Testis (tissue), 3 donors: Measurements from ENCODE around the gene TBC1D22A. TPM values are rescaled to one million over a fixed set of nuclear protein-coding genes. Genes with fewer than 3 reads are reported as not detected.
"Not testable (repeated sequence)": the region's sequence is repeated elsewhere in the genome, so short reads cannot be mapped to it uniquely, and the experiment has no call there.

Source experiments
- DNase-seq: peaks from one replicate; pipeline ENCODE4 v3.0.0-alpha.2; 2019
- H3K27ac ChIP-seq, 2 donors: fragments of 200-600 bp; sonication (generic); one replicate each; pipeline ENCODE4 v1.5.1; 2019
- H3K27me3 ChIP-seq: fragments of 200-600 bp; sonication (generic); one replicate; pipeline ENCODE4 v1.5.1; 2019
- H3K36me3 ChIP-seq: fragments of 200-600 bp; sonication (generic); one replicate; pipeline ENCODE4 v1.5.1; 2017; ENCODE audit warnings: low read depth; ENCODE audit errors: missing control alignments
- H3K4me1 ChIP-seq: fragments of 200-600 bp; sonication (generic); one replicate; pipeline ENCODE4 v1.5.1; 2019
- H3K4me3 ChIP-seq, 2 donors: fragments of 200-600 bp; sonication (generic); one replicate each; pipeline ENCODE4 v1.5.1; 2017 to 2019
- H3K9me3 ChIP-seq: fragments of 200-600 bp; sonication (generic); one replicate; pipeline ENCODE4 v1.5.1; 2017
- CTCF ChIP-seq, 3 experiments: fragments of 450-650 bp in 2 of 3; fragments of 200-600 bp in 1 of 3; sonication (generic) in 1 of 3; IDR thresholded peaks; one replicate each; pipeline ENCODE4 v1.5.1; 2016 to 2019; ENCODE audit warnings: antibody characterized with exemption in 3 of 3, mild to moderate bottlenecking in 2 of 3, moderate library complexity in 1 of 3
- POLR2A ChIP-seq: fragments of 450-650 bp; IDR thresholded peaks from one replicate; pipeline ENCODE4 v1.6.1; 2017; ENCODE audit warnings: antibody characterized with exemption, mild to moderate bottlenecking, moderate library complexity
- WGBS, 2 donors: methylation state at CpG; one replicate each; pipeline ENCODE4 v1.1.5; 2018; 5-methylcytosine and 5-hydroxymethylcytosine counted together
- intact Hi-C: fragments of 100-400 bp; cut with DNase I; formaldehyde crosslinking; loops from one replicate; pipeline ENCODE4 v1.15.1; 2023; ENCODE audit warnings: low total_unique reads
- polyA plus RNA-seq: library from polyadenylated mRNA; stranded (reverse); fragments of 350-450 nt; fragmentation: Illumina TruSeq; extraction: RNeasy Lipid Tissue Mini Kit (QIAGEN cat#74804); gene quantifications from one replicate; pipeline ENCODE4 v1.2.3, GENCODE V29; 2014; ENCODE audit warnings: low read depth, low replicate concordance; ENCODE audit not compliant: insufficient read depth
- total RNA-seq, 2 donors: library from RNA; depleted of rRNA; stranded (reverse); fragments of >200 nt; gene quantifications; one replicate each; pipeline ENCODE4 v1.2.3, GENCODE V29; 2016

The TBC1D22A gene
- total and polyA plus RNA-seq, 3 donors from 2014 or later, result 16.6 to 32.8 (median 28.5) TPM

DNA sequence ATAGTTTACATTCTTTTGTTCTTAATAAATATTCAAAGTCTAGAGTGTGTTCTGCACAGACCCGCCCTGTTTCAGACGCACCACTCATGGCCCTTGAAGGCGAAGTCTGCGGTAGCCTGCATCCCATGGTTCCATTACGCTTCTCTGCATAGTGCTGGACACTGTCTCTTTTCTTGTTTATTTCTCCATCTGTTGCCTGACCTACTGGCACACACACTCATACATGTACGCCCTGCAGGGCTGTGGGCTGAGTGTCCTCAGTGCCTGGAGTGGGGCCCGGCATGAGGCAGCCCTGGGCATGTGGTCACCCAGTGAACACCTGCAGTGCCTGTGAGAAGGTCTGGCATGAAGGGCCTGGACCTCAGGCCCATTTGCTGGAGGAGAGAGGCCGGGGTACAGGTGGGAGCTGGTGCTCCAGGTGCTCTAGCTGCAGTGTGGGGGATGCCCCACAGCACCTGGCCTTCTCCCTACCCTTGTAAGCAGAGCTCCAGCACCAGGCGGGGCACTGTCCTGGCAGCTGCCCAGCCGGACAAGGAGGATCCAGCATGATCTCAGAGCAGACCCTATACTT lies 404.1 kb downstream of the TBC1D22A start:
- intact Hi-C loops, result no loop called here
- no peaks in the 10 kb centered on the region for H3K36me3 ChIP-seq
- WGBS, 2 donors, result 93 to 99% methylated on average over 9 to 10 of the region's 10 CpGs

GRCh38 chr22:47167056-47167455 lies 404.6 kb downstream of the TBC1D22A start:
- intact Hi-C loops, result no loop called here
- Histone ChIP-seq H3K4me1 (no peaks in the 10 kb centered on the region), H3K27ac (no peak overlapping the region), H3K36me3 (no peaks in the 10 kb centered on the region), H3K9me3 (no peaks in the 10 kb centered on the region), H3K4me3 (no peak overlapping the region), H3K27me3 (no peaks in the 10 kb centered on the region)
- TF ChIP-seq POLR2A, result no peak
- TF ChIP-seq CTCF (IDR thresholded peaks at IDR 0.05), result no peak
- no peak for DNase-seq
- 97% methylated on average over 10 of the region's 10 CpGs for WGBS, 2 donors

More for the DNA sequence above, 404.1 kb downstream of the TBC1D22A start:
- Histone ChIP-seq H3K27me3 (no peaks in the 10 kb centered on the region), H3K9me3 (no peaks in the 10 kb centered on the region), H3K27ac (no peak overlapping the region), H3K4me3 (no peak overlapping the region), H3K4me1 (no peaks in the 10 kb centered on the region)
- no peak for DNase-seq
- TF ChIP-seq POLR2A (no peak), CTCF (IDR thresholded peaks at IDR 0.05) (no peak)

DNA sequence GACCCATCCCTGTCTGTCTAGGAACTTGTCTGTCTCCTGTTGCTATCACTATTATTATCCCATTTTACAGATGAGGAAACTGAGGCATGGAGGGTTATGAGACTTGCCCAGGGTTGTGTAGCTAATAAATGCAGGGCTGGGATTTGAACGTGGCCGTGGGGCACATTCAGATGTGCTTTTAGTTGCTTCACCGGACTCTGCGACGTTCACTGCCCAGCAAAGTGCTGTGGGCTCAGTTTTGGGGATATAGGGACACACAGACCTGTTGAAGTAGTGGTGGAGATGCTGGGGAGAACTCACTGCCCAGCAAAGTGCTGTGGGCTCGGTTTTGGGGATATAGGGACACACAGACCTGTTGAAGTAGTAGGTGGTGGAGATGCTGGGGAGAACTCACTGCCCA lies 405.5 kb downstream of the TBC1D22A start:
- DNase-seq, H3K27me3 ChIP-seq, H3K9me3 ChIP-seq, H3K4me3 ChIP-seq, H3K27ac ChIP-seq, H3K4me1 ChIP-seq, intact Hi-C loops, H3K36me3 ChIP-seq: not testable (repeated sequence)
- WGBS, 2 donors, result 95 to 98% methylated on average over 6 of the region's 6 CpGs

GRCh38 chr22:47168441-47168840 lies 406.0 kb downstream of the TBC1D22A start:
- no peaks in the 10 kb centered on the region for H3K9me3 ChIP-seq
- TF ChIP-seq CTCF (IDR thresholded peaks at IDR 0.05) (no peak), POLR2A (no peak)
- no peaks in the 10 kb centered on the region for H3K4me1 ChIP-seq
- 88 to 94% methylated on average over 10 to 14 of the region's 14 CpGs for WGBS, 2 donors
- no peaks in the 10 kb centered on the region for H3K27me3 ChIP-seq
- no peak for DNase-seq
- H3K27ac ChIP-seq, result no peak overlapping the region
- no peaks in the 10 kb centered on the region for H3K36me3 ChIP-seq
- no peak overlapping the region for H3K4me3 ChIP-seq
- intact Hi-C loops, result no loop called here

DNA sequence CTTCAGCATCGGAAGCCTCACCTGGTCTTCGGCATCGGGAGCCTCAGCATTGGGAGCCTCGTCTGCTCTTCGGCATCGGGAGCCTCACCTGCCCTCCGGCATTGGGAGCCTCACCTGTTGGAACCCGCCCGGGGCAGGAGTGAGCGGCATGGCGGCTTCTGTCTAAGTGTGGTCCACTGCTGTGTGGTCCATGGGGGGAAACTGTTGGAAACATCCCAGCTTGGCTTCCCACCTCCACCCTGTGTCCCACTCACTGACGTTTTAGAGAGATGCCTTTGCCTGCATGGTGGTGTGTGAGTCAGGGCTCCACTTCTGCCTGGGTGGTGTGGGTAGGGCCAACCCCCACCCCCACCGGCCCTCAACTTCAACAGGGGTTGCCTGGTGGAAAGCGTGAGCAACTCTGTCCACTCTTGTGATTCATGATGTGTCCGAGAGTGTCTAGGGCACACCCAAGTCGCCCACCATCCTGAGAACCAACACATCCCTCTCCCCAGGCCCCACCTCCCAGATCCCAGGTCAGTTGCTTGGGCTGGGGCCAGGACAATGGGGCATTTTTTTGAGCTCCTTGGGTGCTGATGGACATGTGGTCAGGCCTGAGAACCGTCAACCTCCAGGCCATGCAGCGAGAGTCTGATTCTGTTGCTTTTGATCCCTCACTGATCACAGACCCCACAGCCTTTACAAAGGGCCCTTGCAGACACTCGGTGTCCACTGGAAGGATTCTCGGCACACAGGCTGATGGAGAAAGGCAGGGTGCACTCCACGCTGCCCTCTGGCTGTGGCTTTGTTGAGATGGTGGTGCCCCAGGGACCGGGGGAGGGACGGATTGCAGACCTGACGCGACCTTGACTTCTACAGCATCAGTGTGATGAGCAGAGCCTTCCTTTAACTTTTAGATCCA lies 406.7 kb downstream of the TBC1D22A start:
- intact Hi-C loops, result no loop called here
- Histone ChIP-seq H3K4me3 (no peak overlapping the region), H3K27me3 (no peaks in the 10 kb centered on the region), H3K4me1 (no peaks in the 10 kb centered on the region), H3K27ac (no peak overlapping the region), H3K36me3 (no peaks in the 10 kb centered on the region), H3K9me3 (no peaks in the 10 kb centered on the region)
- TF ChIP-seq POLR2A, result no peak
- TF ChIP-seq CTCF (IDR thresholded peaks at IDR 0.05), result no peak
- DNase-seq, result no peak
- WGBS, 2 donors, result 93 to 94% methylated on average over 22 to 25 of the region's 25 CpGs
